Measurements from ENCODE around the gene VWA1.
"Not testable (repeated sequence)": the region's sequence is repeated elsewhere in the genome, so short reads cannot be mapped to it uniquely, and the experiment has no call there.

VWA1 gene

GRCh38 chr1:1459711-1460110, 24.2 kb downstream of the VWA1 start:
- not testable (repeated sequence) for DNase-seq

DNA sequence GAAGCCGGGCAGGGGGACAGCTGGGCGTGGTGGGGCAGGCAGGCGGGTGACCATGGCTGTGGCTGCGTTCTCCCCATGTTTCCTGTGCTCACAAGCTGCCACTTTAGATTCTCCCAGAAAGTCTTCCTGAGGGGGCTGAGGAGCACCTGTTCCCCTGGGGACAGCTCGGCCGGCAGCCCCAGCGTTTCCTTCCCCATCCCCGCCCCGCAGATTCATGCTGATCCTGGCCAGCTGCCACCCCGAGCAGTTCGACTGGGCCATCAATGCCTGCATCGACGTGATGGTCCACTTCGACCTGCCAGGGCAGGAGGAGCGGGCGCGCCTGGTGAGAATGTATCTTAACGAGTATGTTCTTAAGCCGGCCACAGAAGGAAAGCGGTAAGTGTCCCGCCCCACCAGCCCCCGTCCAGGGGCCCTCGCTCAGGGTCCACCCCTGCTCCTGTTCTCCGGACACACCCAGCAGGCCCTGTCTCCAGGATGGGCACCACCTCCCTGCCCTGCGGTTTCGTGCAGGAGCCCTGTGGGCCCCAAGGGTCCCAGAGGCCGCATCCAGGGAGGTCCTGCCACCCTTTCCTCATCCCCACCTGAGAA, 25.1 kb downstream of the VWA1 start:
- DNase-seq, result no peak

DNA sequence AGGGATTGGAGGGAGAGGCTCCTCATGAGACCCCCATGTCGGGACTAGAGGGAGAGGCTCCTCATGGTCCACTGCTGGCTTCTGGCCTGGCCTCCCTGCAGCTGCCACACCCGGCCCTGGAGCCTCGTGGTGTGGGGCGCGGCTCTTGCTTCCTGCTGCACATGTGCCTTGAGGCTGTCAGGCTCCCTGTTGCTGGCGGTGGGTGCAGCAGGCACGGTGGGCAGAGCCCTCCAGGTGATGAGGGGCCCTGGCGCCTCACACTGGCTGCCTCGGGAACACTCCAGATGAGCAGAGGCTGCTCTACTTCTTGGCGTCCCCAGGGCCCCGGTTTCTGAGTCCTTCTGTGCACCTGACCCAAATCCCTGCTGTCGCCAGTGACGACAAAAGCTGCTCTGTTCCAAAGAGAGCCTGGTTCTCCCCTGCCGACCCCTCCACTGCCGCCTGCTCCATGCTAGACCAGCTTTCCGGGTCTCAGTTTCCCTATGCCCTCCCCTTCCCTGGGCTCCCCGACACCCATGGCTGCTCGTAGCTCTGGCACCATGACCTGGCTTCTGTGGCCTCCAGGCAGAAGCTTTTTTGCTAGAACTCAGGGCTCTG, 26.3 kb downstream of the VWA1 start:
- no peak for DNase-seq

- no peak for DNase-seq
Measured at GRCh38 chr1:1462318-1462966, 27.0 kb downstream of the VWA1 start.

GRCh38 chr1:1463312-1463711, 27.8 kb downstream of the VWA1 start:
- no peak for DNase-seq

- not testable (repeated sequence) for DNase-seq
Measured at GRCh38 chr1:1468196-1468985, 32.9 kb downstream of the VWA1 start.

- DNase-seq, result no peak
Measured at GRCh38 chr1:1470626-1471388, 35.3 kb downstream of the VWA1 start.

GRCh38 chr1:1471389-1472052, 36.0 kb downstream of the VWA1 start, which contains the start of gene ATAD3B:
Gene ATAD3B (plus strand): TSS chr1:1471765. CDS start chr1:1471885, 120 bp downstream.
- no peak for DNase-seq

DNA sequence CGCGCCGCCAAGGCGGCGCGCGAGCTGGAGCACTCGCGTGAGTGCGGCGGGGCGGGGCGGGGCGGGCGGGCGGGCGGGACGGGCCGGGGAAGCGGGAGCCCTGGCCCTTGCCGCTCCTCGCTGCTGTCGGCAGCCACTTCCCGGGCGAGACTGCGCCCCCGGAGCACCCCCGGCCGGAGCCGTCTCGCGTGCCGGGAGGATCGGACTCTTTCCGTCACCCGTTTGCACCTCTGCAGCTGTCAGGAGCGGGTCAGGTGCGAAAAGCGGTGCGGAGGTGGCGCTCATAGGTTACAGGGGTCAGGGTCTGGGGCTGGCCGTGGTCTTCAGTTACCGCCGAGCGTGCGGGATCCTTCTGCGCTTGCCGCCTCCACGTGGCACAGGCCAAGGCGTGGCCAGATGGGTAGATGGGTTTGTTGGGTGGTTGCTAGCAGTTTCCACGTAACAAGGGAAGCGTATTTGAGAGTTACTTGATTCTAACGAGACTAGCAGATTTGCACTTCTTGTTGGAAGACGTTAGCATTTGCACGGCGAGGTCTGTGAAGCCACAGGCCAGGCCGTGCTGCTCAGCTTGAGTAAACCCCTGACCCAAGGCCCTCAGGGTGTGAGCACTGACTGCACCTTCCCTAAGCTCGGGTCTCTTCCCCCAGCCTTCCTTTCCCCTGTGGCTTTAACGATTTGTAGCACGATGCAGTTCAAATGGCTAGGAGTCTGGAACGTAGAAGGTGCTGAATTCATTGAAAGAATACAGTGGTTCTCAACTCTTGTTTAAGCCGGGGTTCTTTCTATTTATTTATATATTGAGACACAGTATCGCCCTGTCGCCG, 36.8 kb downstream of the VWA1 start:
- not testable (repeated sequence) for DNase-seq

DNA sequence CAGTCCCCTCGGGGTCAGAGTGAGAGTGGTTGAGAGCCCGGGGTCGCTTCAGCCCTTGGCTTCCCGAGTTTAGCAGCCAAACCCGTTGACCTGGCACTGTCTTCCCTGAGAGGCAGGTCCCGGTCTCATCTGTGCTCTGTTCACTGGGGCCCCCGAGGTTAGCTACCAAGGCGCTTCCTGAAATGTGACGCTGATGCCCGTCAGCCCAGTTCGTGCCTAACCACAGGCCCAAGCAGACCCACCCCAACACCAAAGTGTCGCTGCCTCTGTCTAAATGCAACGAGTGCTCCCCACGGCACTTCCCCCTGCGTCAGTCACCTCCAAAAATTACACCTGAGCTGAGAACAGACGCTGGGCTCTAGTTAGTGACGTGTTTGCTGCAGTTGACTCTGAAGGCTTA, 40.5 kb downstream of the VWA1 start:
- DNase-seq, result not testable (repeated sequence)

- DNase-seq, result no peak
Measured at GRCh38 chr1:1477206-1477605, 41.7 kb downstream of the VWA1 start.

DNA sequence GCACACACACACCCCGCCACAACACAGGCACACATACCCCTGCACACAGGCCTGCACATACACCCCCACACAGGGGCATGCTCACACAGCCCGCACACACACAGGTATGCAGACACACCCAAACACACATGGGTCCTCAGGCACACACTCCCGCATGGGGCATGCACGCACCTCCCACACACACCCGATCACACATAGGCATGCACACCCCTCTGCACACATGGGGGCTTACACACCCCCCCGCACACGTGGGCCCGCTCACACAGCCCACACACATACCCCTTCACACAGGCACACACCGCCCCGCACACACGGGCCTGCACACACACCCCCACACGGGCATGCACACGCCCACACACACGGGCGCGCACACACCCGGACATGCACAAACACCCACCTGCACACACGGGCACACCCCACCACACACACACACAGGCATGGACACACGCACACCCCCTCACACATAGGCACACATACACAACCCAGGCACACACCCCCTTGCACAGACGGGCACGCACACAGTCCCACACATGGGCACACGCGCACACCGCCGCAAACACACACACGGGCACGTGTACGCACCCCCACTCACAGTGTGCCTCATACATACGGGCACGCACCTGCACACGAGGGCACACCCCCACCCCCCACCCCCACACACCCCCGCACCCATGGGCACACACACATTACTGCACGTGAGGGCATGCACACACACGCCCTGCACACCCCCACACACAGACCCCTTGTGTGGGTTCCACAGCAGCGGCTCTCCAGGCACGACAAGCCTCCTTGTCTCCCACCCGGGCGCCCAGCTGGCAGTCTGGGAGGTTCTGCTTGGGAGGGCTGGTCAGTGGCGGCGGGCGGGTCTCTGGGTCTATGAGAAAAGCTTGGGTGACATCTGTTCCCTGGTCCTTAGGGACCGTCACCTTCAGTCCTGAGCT, 44.3 kb downstream of the VWA1 start:
- DNase-seq, result no peak

GRCh38 chr1:1480488-1480867, 45.0 kb downstream of the VWA1 start:
- DNase-seq, result not testable (repeated sequence)

- DNase-seq, result not testable (repeated sequence)
Measured at GRCh38 chr1:1481811-1482210, 46.3 kb downstream of the VWA1 start.

GRCh38 chr1:1482856-1483255, 47.4 kb downstream of the VWA1 start:
- no peak for DNase-seq

- DNase-seq, result no peak
Measured at GRCh38 chr1:1483714-1484113, 48.2 kb downstream of the VWA1 start.

DNA sequence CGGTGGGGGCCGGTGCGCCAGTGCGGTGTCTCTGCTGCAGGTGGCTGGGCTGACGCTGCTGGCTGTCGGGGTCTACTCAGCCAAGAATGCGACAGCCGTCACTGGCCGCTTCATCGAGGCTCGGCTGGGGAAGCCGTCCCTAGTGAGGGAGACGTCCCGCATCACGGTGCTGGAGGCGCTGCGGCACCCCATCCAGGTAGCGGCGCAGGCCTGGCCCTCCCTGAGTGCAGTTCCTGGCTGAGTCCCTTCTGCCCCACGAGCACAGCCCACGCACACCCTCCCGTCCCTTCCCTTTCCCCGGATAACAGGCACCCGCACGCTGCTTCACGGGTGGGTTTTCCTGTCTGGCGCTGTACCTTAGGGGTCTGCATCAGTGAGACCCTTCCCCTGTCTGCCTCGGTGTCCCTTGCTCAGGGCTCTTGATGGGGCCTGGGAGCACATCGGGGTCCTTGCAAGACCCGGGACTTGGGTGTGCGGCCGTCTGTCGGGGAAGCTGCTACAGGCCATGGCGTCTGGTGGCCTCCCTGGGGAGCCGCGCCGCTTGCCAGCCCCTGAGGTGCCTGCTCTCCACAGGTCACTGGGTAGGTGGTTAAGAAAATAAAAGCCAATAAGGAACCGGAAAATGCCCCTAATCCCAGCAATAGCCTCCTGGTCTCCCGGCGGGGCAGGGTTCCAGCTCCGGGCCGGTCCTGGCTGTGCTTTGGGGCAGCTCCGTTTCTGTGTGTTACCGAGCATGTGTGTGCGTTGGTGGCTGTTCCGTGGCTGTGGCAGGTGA, 49.7 kb downstream of the VWA1 start:
- not testable (repeated sequence) for DNase-seq

DNA sequence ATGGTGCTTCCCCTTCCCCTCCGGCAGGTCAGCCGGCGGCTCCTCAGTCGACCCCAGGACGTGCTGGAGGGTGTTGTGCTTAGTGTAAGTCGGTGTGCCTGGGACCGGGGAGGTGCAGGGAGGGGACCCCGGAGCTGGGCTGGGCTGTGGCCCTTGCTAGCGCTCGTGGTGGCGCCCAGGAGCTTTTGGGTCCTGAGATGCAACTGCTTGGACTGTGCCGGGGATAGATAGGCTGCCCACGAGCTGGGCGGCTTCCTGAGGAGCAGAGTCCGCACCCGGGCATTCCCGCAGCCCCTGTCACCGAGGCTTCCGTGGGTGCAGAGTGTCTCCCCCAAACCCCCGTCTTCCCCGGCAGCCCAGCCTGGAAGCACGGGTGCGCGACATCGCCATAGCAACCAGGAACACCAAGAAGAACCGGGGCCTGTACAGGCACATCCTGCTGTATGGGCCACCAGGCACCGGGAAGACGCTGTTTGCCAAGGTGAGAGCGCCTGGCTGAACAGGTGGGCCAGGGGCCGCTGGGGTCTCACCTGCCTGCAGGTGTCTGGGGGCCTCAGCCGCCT, 50.3 kb downstream of the VWA1 start:
- DNase-seq, result not testable (repeated sequence)

DNA sequence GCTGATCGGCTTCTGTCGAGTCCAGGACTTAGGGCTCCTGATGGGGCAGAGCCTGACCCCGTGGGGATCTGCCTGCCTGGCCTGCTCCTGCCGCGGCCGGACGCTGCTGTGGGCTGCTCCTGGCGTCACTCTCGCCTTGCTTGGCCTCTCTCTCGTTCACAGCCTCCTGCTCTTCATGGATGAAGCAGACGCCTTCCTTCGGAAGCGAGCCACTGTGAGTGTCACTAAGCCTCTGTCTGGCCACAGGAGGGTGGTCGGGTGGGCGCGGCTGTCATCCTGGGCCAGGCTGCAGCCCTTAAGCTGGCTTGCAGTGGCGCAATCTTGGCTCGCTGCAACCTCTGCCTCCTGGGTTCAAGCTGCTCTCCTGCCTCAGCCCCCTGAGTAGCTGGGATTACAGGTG, 52.2 kb downstream of the VWA1 start:
- DNase-seq, result no peak

All from NCI-H1436 treated with DMSO at 0.1 percent for 48 hours (cell line).